HepG2 (cell line): Measurements from ENCODE around the gene HIPK2.

Experiments
- BCL6 ChIP-seq: IDR thresholded peaks from 2 replicates; pipeline ENCODE4 v1.6.1; 2016; ENCODE audit warnings: missing genetic modification reagents, missing compliant biosample characterization
- CC2D1A ChIP-seq: sonication (generic); formaldehyde crosslinking; IDR thresholded peaks from 2 replicates; pipeline ENCODE4 v1.8.1; 2023; ENCODE audit warnings: mild to moderate bottlenecking, missing genetic modification reagents
- CREB1 ChIP-seq, 2 experiments: fragments of 450-650 bp in 1 of 2; IDR thresholded peaks; 2 replicates each; pipeline ENCODE4 v1.6.1; 2016 to 2017; ENCODE audit warnings: control low read depth in 1 of 2, mild to moderate bottlenecking in 1 of 2, missing compliant biosample characterization in 1 of 2, missing genetic modification characterization in 1 of 2
- CTCF ChIP-seq: sonication (generic); formaldehyde crosslinking; IDR thresholded peaks from 2 replicates; pipeline ENCODE4 v1.5.0; 2020; ENCODE audit warnings: mild to moderate bottlenecking, missing genetic modification reagents, moderate library complexity
- EZH2 ChIP-seq: conservative IDR thresholded peaks from 2 replicates; pipeline ENCODE4 v1.6.1; 2012; ENCODE audit warnings: mild to moderate bottlenecking, low read depth, low read length, moderate library complexity
- NFYC ChIP-seq: IDR thresholded peaks from 2 replicates; pipeline ENCODE4 v1.6.1; 2016; ENCODE audit warnings: missing genetic modification reagents, missing compliant biosample characterization
- POLR2A ChIP-seq, 2 experiments: IDR thresholded peaks; 2 replicates each; pipeline ENCODE4 v1.6.1; 2011; ENCODE audit warnings: low read depth in 2 of 2, low read length in 2 of 2, mild to moderate bottlenecking in 1 of 2, moderate library complexity in 1 of 2; ENCODE audit not compliant: insufficient read depth in 1 of 2
- SIN3A ChIP-seq: IDR thresholded peaks from 2 replicates; pipeline ENCODE4 v1.6.1; 2011; ENCODE audit warnings: low read depth, mild to moderate bottlenecking, control low read depth, low read length, borderline replicate concordance
- SMAD3 ChIP-seq: sonication (generic); formaldehyde crosslinking; IDR thresholded peaks from 2 replicates; pipeline ENCODE4 v1.4.0; 2020; ENCODE audit warnings: missing genetic modification reagents
- SRSF1 ChIP-seq: fragments of 200-400 bp; formaldehyde crosslinking; optimal IDR thresholded peaks from 2 replicates; pipeline ENCODE3; 2017; ENCODE audit warnings: mild to moderate bottlenecking, low read depth, low read length, moderate library complexity
- TGIF2 ChIP-seq: IDR thresholded peaks from 2 replicates; pipeline ENCODE4 v1.6.1; 2016; ENCODE audit warnings: control low read depth, missing compliant biosample characterization
- U2AF1 ChIP-seq: fragments of 200-400 bp; formaldehyde crosslinking; optimal IDR thresholded peaks from 2 replicates; pipeline ENCODE3; 2017; ENCODE audit warnings: mild to moderate bottlenecking, low read depth, low read length
- ZNF326 ChIP-seq: sonication (generic); formaldehyde crosslinking; IDR thresholded peaks from 2 replicates; pipeline ENCODE4 v1.4.0; 2020; ENCODE audit warnings: missing genetic modification reagents, borderline replicate concordance
- ZNF558 ChIP-seq: sonication (generic); formaldehyde crosslinking; IDR thresholded peaks from 2 replicates; pipeline ENCODE4 v1.9.0; 2022; ENCODE audit warnings: mild to moderate bottlenecking, missing genetic modification reagents, borderline replicate concordance

GRCh38 chr7:139567647-139568345 is 210.0 kb downstream of the HIPK2 start:
- no peak for TF ChIP-seq NFYC (CRISPR knock-in tag)
- no peak for TF ChIP-seq POLR2A (IDR thresholded peaks at IDR 0.05; ENCODE audit: insufficient read depth in 1 of 2, low read depth in 2 of 2, low read length in 2 of 2)
- no peak for TF ChIP-seq ZNF558 (CRISPR knock-in tag)
- no peak for TF ChIP-seq CC2D1A (CRISPR knock-in tag)
- TF ChIP-seq EZH2: no peak
- no peak for TF ChIP-seq SMAD3 (CRISPR knock-in tag)
- no peak for TF ChIP-seq CTCF (CRISPR knock-in tag)
- no peak for TF ChIP-seq CREB1 (IDR thresholded peaks at IDR 0.05)
- no peak for TF ChIP-seq CREB1 (CRISPR knock-in tag; IDR thresholded peaks at IDR 0.05)
- no peak for TF ChIP-seq TGIF2 (CRISPR knock-in tag)
- TF ChIP-seq SIN3A: no peak
- TF ChIP-seq SRSF1: no peak
- no peak for TF ChIP-seq BCL6 (CRISPR knock-in tag)
- no peak for TF ChIP-seq ZNF326 (CRISPR knock-in tag)
- no peak for TF ChIP-seq U2AF1
